Umbilical cord (tissue), 2 donors: ENCODE data around the gene ACSS3. TPM values are rescaled to one million over a fixed set of nuclear protein-coding genes. Genes with fewer than 3 reads are reported as not detected.
"Not testable (repeated sequence)": the region's sequence is repeated elsewhere in the genome, so short reads cannot be mapped to it uniquely, and the experiment has no call there.

Source experiments
- DNase-seq: peaks from one replicate; pipeline ENCODE4 v3.0.0-alpha.2; 2015; ENCODE audit warnings: low spot score
- total RNA-seq: library from RNA; depleted of rRNA; stranded (reverse); fragments of >200 nt; gene quantifications from one replicate; pipeline ENCODE4 v1.2.3, GENCODE V29; 2014; ENCODE audit warnings: low replicate concordance; ENCODE audit not compliant: insufficient read depth

Gene ACSS3
- total RNA-seq, 1 donor from 2014 or later = 32.0 TPM

DNA sequence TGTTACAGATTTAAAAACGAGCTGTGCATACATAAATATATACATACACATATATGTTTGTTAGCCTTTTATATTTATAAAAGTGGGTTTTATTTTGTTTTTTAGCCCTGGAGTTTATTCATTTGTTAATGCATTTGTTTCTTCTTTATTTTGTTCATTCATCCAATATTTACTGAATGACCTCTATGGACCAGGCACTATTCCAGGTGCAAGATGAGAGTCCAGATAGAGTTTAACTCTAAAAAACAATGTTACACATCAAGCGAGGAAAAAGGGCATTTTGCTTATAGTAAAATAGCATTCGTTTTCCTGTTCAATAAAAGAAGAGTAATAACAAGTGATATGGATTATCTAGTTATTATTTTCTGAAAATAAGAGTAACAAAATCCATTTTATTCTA, 14.2 kb downstream of the ACSS3 start:
- no peak for DNase-seq

DNA sequence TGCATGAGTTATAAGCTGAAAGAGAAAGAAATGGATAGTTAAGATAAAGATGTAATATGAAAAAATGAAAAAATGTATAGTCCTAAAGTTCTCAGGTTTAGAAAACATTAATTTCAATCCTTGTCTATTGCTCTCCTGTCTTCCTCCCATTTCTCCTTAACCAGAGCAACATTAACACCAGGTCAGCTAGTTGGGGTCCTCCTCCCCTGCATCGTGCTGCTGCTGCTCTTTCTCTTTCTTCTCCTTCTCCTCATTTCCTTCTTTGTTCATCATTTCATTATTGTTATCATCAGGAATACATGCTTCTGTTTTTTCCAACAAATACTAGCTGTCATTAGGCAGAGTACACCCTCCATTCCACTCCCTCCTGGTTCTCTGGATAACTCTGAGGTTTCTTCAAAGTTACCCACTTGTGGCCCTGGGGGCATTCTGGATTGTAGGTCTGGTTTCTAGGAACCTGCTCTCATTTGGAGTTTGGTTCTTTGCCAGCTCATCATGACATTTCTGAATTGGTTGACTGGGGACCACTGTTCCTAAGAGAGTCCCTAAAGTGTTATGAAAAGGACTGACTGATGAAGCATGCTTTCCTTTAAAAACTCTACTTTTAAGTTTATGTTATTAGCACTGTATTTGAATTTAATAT, 17.0 kb downstream of the ACSS3 start:
- no peak for DNase-seq

GRCh38 chr12:81095501-81096232, 17.8 kb downstream of the ACSS3 start:
- DNase-seq = no peak

DNA sequence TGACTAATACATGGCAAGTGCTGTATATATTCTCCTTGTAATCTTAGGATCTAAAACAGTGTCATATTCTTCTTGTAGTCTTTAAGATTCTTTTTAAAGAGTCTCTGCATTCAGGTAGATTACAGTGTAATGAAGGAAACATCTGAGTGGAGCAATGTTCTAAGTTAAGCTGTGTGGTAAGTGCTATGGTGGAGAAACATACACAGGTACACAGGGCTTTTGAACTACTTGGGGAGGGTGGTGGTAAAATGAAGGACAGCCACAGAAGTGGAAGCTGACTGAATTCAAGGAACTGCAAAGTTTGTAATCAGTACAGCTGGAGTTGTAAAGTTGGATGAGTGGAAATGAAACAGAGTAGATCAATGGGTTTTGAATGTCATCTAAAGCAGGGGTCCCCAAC, 27.8 kb downstream of the ACSS3 start:
- DNase-seq = no peak

GRCh38 chr12:81114226-81114625, 36.3 kb downstream of the ACSS3 start:
- DNase-seq = no peak

DNA sequence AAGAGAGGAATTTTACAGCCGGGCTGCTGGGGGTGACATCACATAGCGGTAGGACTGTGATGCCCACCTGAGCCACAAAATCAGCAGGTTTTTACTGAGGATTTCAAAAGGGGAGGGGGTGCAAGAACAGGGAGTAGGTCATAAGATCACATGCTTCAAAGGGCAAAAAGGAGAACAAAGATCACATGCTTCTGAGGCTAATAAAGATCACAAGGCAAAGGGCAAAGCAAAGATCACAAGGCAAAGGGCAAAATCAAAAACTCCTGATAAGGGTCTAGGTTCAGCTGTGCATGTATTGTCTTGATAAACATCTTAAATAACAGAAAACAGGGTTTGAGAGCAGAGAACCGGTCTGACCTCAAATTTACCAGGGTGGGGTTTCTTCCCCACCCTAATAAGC, 41.2 kb downstream of the ACSS3 start:
- not testable (repeated sequence) for DNase-seq

DNA sequence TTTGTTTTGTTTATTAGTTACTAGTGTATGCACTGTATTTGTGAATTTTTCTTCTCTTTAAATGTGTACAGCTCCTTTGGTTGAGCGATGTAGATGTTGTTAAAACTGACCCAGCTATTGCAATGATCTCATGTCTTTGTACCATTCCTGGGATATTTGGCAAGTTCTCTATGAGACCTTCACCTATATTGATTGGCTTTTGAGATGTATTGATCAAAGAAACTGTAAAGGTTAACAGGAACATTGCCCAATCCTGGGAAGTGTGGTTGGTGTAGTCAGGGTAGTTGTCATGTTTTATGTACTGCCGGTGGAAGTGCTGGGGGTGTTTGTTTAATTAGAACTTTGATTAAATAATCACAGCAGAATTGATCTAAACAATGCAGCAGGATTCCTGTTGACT, 43.1 kb downstream of the ACSS3 start:
- DNase-seq = no peak

DNA sequence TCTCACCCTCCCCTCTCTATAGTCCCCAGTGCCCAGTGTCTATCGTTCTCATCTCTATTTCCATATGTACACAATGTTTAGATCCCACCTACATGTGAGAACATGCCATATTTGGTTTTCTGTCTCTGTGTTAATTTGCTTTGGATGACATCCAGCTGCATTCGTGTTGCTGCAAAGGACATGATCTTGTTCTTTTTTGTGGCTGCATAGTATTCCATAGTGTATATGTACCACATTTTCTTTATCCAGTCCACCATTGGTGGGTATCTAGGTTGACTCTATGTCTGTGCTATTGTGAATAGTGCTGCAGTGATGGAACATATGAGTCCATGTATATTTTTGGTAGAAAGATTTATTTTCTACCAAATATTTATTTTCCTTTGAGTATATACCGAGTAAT, 45.7 kb downstream of the ACSS3 start:
- DNase-seq = no peak

DNA sequence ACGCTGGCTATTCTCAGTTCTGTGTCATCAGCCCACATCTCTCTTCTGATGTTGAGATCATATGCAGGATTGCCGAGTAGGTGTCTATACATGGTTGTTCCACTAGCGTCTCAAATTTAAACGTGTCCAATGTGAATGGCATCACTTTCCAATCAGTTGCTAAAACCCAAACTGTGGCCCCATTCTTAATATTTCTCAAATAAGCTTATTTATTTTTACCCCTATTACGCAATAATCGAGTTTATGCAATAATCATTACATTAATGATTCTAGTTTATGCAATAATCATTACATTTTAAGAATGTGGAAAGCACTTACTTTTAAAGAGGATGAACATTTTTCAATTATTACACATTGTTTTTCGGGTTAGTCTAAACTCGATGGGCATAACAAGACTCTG, 47.8 kb downstream of the ACSS3 start:
- DNase-seq = no peak

DNA sequence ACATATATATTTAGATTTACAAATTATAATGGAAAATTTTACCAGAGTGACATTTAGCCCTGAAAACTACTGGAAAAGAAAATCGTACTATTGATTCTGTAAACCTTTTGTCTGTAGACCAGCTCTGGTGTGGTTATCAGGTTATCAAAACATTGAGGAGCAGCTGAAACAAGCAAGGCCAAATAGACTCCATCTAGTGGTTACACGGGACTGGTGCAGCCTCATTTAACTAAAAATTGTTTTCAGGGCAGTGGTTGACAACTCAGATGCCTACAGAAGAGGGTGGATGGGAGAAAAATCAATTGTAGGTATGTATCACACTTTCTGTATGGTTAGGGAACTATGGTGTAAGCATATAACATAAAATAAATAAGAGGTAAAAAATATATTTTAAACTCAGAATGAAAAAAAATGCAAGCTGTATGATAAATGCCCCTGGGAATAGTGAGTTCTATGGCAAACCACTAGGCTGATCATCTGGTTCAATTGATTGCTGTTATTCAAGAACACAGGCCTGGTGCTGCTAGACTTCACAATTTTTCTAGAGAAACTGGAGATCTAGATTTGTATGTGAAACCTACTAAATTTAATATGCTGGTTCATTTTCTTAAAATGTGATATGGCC, 51.2 kb downstream of the ACSS3 start:
- peak; percentile 35 for DNase-seq

DNA sequence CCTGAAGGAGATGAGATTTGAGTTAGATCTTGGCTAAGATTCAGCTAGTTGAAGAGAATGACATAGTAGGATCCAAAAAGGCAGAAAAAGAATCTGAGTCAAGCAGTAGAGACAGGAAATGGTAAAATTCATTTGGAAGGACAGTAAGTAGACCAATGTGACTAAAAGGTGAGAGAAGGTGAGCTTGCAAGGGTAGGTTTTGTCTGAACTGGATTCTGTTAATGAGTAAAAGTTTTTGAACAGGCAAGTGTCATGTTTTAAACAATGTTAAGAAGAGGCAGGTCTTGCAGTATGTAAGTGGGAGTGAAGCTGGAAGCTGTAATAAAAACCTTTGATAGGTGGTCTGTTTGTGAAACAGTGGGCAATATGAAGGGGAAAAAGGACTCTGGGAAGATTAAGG, 58.6 kb downstream of the ACSS3 start:
- DNase-seq = no peak

- DNase-seq = no peak
Measured at GRCh38 chr12:81137801-81138200, 59.9 kb downstream of the ACSS3 start.

- no peak for DNase-seq
Measured at GRCh38 chr12:81141217-81141616, 63.3 kb downstream of the ACSS3 start.

GRCh38 chr12:81143057-81143456, 65.2 kb downstream of the ACSS3 start:
- DNase-seq = no peak

- no peak for DNase-seq
Measured at GRCh38 chr12:81146228-81147225, 68.6 kb downstream of the ACSS3 start.

DNA sequence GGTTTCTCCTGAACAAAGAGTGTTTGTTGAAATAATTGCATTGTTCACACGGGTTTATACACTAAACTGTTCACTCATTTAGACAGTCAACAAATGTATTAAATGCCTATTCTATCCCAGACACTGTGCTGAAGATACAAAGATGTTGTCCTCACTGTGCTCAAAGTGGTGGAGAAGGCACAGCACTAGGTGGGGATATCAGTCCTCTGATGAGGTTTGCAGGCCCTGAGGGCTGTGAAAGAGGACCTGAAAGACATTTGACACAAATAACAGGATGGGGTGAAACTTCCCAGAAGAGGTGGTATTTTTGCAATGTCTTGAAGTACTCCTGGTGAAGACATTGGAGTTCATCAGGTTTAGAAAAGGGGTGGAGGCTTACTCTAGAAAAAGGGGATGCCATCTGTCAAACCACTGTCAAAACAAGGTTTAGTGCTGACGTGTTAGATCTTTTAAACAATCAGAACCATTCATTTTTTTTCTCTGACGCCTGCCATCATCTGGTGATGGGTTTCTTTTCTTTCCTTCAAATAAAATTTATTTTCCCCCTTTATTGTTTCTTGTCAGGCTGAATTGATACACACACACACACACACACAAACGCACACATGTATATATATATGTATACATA, 69.5 kb downstream of the ACSS3 start:
- DNase-seq = no peak

GRCh38 chr12:81150382-81150781, 72.5 kb downstream of the ACSS3 start:
- no peak for DNase-seq

GRCh38 chr12:81159856-81160255, 82.0 kb downstream of the ACSS3 start:
- peak; percentile 75 for DNase-seq

GRCh38 chr12:81161680-81162079, 83.8 kb downstream of the ACSS3 start:
- no peak for DNase-seq

DNA sequence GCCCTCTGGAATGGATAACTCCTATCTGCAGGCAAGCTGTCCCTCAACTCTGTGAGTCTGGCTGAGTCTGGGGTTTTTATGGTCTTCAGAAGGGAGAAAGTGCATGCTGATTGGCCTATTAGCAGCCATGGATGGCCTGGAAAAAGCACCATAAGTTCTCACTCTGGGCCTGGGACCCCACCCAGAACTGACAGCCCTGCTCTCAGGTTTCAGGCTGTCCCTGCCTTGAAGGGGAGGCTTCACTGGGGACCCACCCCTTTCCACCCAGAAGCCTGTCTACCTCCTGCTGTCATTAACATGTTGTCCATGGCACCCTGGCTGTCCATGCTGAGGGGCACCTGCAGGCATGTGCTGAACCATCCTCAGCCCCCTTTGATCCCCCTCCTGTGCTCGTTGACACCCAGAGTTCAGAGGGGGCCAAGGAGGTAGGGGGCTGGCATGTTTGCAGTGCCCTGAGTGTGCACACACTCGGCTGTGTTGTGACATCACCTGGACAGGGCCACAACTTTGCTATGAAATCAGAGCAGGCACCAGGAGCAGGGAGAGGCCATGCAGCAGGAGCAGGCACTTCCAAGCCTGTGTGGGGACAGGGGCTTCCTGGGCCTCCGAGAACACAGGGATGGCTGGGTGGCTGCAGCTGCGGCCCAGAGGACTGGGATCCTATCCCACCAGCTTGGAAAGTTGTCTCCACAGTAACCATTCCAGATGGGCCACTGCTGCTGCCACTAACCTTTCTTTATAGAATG, 84.7 kb downstream of the ACSS3 start:
- DNase-seq = no peak

DNA sequence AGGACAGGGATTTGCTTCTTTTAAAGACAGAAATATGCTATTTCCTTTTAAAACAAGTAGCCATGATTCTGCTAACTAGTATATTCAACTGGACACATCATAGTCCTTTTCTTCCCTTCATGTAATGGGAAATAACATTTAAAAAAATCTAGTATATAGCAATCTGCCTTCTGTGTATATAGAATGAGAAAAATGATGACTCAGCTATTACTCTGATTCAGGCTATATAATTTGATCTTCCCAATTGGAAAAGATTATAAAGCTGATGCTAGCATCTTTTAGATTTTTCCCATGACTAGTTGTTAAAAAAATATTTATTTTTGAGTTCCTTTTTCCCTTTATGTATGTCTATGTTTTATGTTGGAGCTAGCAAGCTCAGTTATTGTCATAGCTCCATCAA, 86.9 kb downstream of the ACSS3 start:
- no peak for DNase-seq
